GM23248 (cell line): ENCODE results near the gene TMX1.

Experiments
- EZH2 ChIP-seq: fragments of 200-600 bp; sonication (generic); IDR thresholded peaks from 2 replicates; pipeline ENCODE4 v1.6.1; 2018; ENCODE audit warnings: antibody characterized with exemption, mild to moderate bottlenecking; ENCODE audit not compliant: insufficient read depth, poor library complexity, severe bottlenecking
- EZH2phosphoT487 ChIP-seq: fragments of 200-600 bp; sonication (generic); IDR thresholded peaks from 2 replicates; pipeline ENCODE4 v1.6.1; 2018; ENCODE audit warnings: antibody characterized with exemption, moderate library complexity, mild to moderate bottlenecking, low read depth; ENCODE audit not compliant: insufficient read depth

- no peak for TF ChIP-seq EZH2
- TF ChIP-seq EZH2phosphoT487, result no peak
Observed at GRCh38 chr14:51228391-51228790, 11.7 kb upstream of the TMX1 start.
